Prostate gland (tissue), 2 donors: ENCODE measurements around the gene PRKAG2.

Experiments
- POLR2A ChIP-seq: fragments of 450-650 bp; IDR thresholded peaks from one replicate; pipeline ENCODE4 v1.6.1; 2016; ENCODE audit warnings: antibody characterized with exemption, mild to moderate bottlenecking
- POLR2AphosphoS5 ChIP-seq: sonication (generic); formaldehyde crosslinking; IDR thresholded peaks from one replicate; pipeline ENCODE4 v1.6.1; 2017; ENCODE audit warnings: antibody characterized with exemption
- TF ChIP-seq, protein P1 (sequence below), 4 experiments: fragments of 200-600 bp in 2 of 4; fragments of 450-650 bp in 2 of 4; sonication (generic) in 2 of 4; IDR thresholded peaks; 1 replicate in 3 of 4; 2 replicates in 1 of 4; pipeline ENCODE4 v1.5.1; 2016 to 2019; ENCODE audit warnings: antibody characterized with exemption in 4 of 4, mild to moderate bottlenecking in 2 of 4, moderate library complexity in 2 of 4

GRCh38 chr7:151758622-151759540 is 118.0 kb downstream of the PRKAG2 start:
- no peak for TF ChIP-seq POLR2A
- TF ChIP-seq, protein P1, sequence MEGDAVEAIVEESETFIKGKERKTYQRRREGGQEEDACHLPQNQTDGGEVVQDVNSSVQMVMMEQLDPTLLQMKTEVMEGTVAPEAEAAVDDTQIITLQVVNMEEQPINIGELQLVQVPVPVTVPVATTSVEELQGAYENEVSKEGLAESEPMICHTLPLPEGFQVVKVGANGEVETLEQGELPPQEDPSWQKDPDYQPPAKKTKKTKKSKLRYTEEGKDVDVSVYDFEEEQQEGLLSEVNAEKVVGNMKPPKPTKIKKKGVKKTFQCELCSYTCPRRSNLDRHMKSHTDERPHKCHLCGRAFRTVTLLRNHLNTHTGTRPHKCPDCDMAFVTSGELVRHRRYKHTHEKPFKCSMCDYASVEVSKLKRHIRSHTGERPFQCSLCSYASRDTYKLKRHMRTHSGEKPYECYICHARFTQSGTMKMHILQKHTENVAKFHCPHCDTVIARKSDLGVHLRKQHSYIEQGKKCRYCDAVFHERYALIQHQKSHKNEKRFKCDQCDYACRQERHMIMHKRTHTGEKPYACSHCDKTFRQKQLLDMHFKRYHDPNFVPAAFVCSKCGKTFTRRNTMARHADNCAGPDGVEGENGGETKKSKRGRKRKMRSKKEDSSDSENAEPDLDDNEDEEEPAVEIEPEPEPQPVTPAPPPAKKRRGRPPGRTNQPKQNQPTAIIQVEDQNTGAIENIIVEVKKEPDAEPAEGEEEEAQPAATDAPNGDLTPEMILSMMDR (IDR thresholded peaks at IDR 0.05): no peak
- TF ChIP-seq POLR2AphosphoS5: no peak
